GM21526 (cell line): ENCODE results near the gene CCL17.

Experiments
- ATAC-seq: cut with Tn5 transposase; IDR thresholded peaks from one replicate; pipeline ENCODE4 v1.9.1; 2021; ENCODE audit warnings: moderate library complexity; ENCODE audit not compliant: unreplicated experiment, low FRiP score

CCL17 gene

DNA sequence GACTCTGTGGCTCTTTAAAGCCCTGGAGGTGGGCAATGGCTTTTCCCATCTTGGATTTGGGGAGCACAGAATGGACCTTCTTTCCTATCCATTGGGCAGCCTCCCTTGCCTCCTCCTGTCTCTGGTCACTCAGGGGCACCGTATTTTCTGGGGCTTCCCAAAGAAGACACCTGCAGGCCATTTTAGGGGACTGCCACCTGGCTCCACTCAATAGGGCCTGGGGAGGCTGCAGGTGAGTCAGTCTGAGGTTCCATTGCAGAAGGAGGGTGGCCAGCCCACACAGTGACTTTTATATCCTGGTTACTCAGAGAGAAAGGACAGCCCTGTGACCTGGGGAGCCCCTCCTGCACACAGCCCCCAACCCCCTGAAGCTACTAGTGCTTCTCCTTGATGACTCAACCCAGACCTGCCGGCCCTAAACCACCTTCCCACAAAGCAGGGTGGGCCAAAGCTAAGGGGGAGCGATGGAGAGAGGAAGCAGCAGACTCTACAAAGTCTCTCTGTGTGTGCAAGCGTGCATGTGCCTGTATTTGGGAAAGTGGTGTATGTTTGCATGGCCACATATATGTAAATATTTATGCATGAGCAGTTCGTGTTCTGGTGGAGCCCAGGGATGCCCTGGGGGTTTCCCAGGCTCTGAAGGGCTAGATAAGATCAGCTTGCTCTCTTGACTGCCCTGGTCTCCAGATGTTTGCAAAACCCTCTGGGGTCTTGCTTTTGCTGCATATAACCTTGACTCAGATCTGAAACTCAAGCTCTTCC is 27.3 kb upstream of the CCL17 start:
- ATAC-seq = peak; percentile 59

- no peak for ATAC-seq
Observed at GRCh38 chr16:57379579-57379978, 25.0 kb upstream of the CCL17 start.

- no peak for ATAC-seq
Observed at GRCh38 chr16:57380671-57381462, 23.7 kb upstream of the CCL17 start.

DNA sequence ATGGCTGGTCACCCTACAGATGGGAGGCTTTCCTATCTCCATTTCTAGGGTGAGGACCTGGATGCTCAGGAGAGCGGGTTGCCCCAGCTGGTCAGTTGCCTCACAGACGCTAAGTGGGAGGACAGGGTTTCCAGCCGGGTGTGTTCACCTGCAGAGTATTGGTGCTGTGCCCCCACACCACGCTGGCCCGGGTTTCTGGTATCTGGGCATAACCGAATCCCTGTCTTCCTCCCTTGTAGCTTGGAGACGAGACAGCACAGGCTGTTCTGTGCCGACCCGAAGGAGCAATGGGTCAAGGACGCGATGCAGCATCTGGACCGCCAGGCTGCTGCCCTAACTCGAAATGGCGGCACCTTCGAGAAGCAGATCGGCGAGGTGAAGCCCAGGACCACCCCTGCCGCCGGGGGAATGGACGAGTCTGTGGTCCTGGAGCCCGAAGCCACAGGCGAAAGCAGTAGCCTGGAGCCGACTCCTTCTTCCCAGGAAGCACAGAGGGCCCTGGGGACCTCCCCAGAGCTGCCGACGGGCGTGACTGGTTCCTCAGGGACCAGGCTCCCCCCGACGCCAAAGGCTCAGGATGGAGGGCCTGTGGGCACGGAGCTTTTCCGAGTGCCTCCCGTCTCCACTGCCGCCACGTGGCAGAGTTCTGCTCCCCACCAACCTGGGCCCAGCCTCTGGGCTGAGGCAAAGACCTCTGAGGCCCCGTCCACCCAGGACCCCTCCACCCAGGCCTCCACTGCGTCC is 22.6 kb upstream of the CCL17 start:
- no peak for ATAC-seq

DNA sequence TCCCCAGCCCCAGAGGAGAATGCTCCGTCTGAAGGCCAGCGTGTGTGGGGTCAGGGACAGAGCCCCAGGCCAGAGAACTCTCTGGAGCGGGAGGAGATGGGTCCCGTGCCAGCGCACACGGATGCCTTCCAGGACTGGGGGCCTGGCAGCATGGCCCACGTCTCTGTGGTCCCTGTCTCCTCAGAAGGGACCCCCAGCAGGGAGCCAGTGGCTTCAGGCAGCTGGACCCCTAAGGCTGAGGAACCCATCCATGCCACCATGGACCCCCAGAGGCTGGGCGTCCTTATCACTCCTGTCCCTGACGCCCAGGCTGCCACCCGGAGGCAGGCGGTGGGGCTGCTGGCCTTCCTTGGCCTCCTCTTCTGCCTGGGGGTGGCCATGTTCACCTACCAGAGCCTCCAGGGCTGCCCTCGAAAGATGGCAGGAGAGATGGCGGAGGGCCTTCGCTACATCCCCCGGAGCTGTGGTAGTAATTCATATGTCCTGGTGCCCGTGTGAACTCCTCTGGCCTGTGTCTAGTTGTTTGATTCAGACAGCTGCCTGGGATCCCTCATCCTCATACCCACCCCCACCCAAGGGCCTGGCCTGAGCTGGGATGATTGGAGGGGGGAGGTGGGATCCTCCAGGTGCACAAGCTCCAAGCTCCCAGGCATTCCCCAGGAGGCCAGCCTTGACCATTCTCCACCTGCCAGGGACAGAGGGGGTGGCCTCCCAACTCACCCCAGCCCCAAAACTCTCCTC is 21.9 kb upstream of the CCL17 start:
- ATAC-seq = no peak

- no peak for ATAC-seq
Observed at GRCh38 chr16:57383276-57384247, 21.0 kb upstream of the CCL17 start.

DNA sequence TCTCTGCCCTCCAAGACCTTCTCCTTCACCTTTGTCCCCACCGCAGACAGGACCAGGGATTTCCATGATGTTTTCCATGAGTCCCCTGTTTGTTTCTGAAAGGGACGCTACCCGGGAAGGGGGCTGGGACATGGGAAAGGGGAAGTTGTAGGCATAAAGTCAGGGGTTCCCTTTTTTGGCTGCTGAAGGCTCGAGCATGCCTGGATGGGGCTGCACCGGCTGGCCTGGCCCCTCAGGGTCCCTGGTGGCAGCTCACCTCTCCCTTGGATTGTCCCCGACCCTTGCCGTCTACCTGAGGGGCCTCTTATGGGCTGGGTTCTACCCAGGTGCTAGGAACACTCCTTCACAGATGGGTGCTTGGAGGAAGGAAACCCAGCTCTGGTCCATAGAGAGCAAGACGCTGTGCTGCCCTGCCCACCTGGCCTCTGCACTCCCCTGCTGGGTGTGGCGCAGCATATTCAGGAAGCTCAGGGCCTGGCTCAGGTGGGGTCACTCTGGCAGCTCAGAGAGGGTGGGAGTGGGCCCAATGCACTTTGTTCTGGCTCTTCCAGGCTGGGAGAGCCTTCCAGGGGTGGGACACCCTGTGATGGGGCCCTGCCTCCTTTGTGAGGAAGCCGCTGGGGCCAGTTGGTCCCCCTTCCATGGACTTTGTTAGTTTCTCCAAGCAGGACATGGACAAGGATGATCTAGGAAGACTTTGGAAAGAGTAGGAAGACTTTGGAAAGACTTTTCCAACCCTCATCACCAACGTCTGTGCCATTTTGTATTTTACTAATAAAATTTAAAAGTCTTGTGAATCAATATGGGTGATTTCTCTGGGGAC is 20.1 kb upstream of the CCL17 start:
- ATAC-seq = no peak

- no peak for ATAC-seq
Observed at GRCh38 chr16:57385083-57385482, 19.5 kb upstream of the CCL17 start.

DNA sequence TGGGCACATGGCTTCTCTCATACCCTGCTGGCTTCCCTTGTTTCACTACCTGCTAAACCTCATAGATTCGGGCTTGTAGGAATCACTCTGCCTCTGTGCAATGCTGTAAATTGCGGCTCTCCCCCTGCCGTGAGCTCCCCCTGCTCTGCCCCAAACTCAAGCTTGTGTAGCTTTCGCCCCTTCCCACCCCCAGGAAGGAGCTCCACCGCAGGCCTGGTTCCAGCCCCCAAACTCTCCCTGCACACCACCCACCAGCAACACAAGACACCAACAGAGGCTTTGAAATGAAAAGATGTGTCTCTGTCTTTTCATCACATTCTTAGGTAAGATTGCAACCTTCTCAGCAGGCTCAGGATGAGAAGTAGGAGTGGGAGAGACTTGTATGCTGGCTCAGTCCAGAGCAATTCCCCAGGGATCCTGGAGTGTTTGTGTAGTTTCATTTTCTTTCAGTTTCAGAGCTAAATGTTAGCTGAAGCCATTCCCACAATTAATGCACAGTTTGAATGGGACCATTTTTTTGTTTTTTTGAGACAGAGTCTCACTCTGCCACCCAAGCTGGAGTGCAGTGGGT is 18.1 kb upstream of the CCL17 start:
- no peak for ATAC-seq

GRCh38 chr16:57387598-57388354 is 16.8 kb upstream of the CCL17 start:
- no peak for ATAC-seq

DNA sequence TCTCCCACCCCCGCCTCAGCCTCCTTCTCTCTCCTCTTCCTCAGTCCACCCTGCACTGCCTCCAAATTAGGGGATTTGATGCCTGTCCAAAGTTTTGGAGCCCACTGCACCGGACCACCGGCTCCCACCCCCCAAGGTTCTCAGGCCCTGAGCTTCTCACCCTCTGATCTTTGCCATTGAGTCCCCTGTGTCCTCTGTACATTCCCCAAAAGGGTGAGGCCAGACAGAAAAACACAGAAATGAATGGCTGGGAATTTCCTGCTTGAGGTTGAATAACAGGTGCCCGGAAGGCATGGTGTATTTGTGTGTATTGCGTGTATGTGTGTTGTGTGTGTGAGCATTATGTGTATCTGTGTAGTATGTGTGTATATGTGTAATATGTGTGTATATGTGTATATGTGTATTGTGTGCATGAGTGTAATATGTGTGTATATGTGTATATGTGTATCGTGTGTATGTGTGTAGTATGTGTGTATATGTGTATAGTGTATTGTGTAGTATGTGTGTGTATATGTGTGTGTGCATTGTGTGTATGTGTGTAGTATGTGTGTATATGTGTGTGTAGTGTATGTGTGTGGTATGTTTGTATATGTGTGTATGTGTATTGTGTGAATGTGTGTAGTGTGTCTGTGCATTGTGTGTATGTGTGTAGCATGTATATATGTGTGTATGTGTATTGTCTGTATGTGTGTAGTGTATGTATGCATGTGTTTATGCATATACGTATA is 16.0 kb upstream of the CCL17 start:
- no peak for ATAC-seq

- ATAC-seq = no peak
Observed at GRCh38 chr16:57389087-57389468, 15.5 kb upstream of the CCL17 start.

DNA sequence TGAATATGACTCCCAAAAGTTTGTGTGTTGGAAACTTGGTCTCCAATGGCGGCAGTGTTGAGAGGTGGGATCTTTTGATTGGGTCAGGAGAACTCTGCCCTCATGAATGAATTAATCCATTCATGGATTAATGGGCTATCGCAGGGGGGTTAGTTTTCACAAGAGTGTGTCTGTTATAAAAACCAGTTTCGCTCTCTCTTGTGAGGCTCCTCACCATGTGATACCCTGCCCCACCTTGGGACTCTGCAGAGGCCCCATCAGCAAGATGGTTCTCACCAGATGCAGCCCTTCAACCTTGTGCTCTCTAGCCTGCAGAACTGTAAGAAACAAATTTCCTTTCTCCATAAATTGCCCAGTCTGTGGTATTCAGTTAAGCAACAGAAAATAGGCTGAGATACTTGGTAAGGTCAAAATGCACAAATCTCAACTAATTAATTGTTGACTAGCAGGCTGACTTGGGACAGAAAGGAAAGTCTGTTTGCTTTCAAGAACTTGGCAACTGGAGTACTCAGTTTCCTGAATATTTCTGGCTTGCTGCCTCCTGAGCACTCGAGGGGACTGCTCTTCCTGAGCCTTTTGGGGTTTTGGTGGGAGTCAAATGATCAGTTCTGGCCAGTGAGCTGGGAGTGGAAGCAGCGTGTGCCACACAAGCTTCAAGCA is 13.8 kb upstream of the CCL17 start:
- no peak for ATAC-seq

GRCh38 chr16:57391300-57391699 is 13.3 kb upstream of the CCL17 start:
- no peak for ATAC-seq

GRCh38 chr16:57391708-57392107 is 12.9 kb upstream of the CCL17 start:
- ATAC-seq = no peak

- no peak for ATAC-seq
Observed at GRCh38 chr16:57392694-57393093, 11.9 kb upstream of the CCL17 start.
